Measurements from ENCODE around the gene HAX1.
"Not testable (repeated sequence)": the region's sequence is repeated elsewhere in the genome, so short reads cannot be mapped to it uniquely, and the experiment has no call there.

Gene HAX1

GRCh38 chr1:154276797-154277196 is 4.4 kb downstream of the HAX1 start:
- H3K27me3 ChIP-seq = no peaks in the 10 kb centered on the region
- H3K4me3 ChIP-seq (ENCODE audit: low read depth in 1 of 2, low read length in 1 of 2) = no peak overlapping the region
- H3K36me3 ChIP-seq = peaks cover 18% of the 10 kb centered on the region
- no peak overlapping the region for H3K27ac ChIP-seq
- no peaks in the 10 kb centered on the region for H3K9me3 ChIP-seq
- H3K4me1 ChIP-seq (ENCODE audit: control insufficient read depth in 1 of 2, insufficient read depth in 1 of 2, low read depth in 1 of 2, low read length in 1 of 2) = peaks cover 4 to 16% of the 10 kb centered on the region in 2 experiments
- no peak for TF ChIP-seq CTCF (IDR thresholded peaks at IDR 0.05)

- not testable (repeated sequence) for H3K27ac ChIP-seq; H3K36me3 ChIP-seq; H3K4me1 ChIP-seq (ENCODE audit: control insufficient read depth in 1 of 2, insufficient read depth in 1 of 2, low read depth in 1 of 2, low read length in 1 of 2); H3K9me3 ChIP-seq; H3K4me3 ChIP-seq (ENCODE audit: low read depth in 1 of 2, low read length in 1 of 2)
- H3K27me3 ChIP-seq = peaks cover 15% of the 10 kb centered on the region
Measured at GRCh38 chr1:154287591-154287990, 15.2 kb downstream of the HAX1 start.

GRCh38 chr1:154288661-154289060 is 16.2 kb downstream of the HAX1 start:
- Histone ChIP-seq H3K36me3 (no peaks in the 10 kb centered on the region), H3K4me3 (ENCODE audit: low read depth in 1 of 2, low read length in 1 of 2) (no peak overlapping the region), H3K9me3 (no peaks in the 10 kb centered on the region), H3K27ac (no peak overlapping the region), H3K4me1 (ENCODE audit: control insufficient read depth in 1 of 2, insufficient read depth in 1 of 2, low read depth in 1 of 2, low read length in 1 of 2) (no peaks in the 10 kb centered on the region), H3K27me3 (peaks cover 15% of the 10 kb centered on the region)
- no peak for TF ChIP-seq CTCF (IDR thresholded peaks at IDR 0.05)

GRCh38 chr1:154290921-154291320 is 18.5 kb downstream of the HAX1 start:
- no peak overlapping the region for H3K4me3 ChIP-seq (ENCODE audit: low read depth in 1 of 2, low read length in 1 of 2)
- no peaks in the 10 kb centered on the region for H3K36me3 ChIP-seq
- H3K4me1 ChIP-seq (ENCODE audit: control insufficient read depth in 1 of 2, insufficient read depth in 1 of 2, low read depth in 1 of 2, low read length in 1 of 2) = no peaks in the 10 kb centered on the region
- H3K27ac ChIP-seq = no peak overlapping the region
- TF ChIP-seq CTCF (IDR thresholded peaks at IDR 0.05) = no peak
- H3K9me3 ChIP-seq = peaks cover 11% of the 10 kb centered on the region
- peaks cover 15% of the 10 kb centered on the region for H3K27me3 ChIP-seq

GRCh38 chr1:154295408-154296235 is 23.2 kb downstream of the HAX1 start:
- H3K9me3 ChIP-seq = peaks cover 11% of the 10 kb centered on the region
- no peaks in the 10 kb centered on the region for H3K4me1 ChIP-seq (ENCODE audit: control insufficient read depth in 1 of 2, insufficient read depth in 1 of 2, low read depth in 1 of 2, low read length in 1 of 2)
- H3K36me3 ChIP-seq = no peaks in the 10 kb centered on the region
- no peak overlapping the region for H3K27ac ChIP-seq
- TF ChIP-seq CTCF (IDR thresholded peaks at IDR 0.05) = no peak
- no peak overlapping the region for H3K4me3 ChIP-seq (ENCODE audit: low read depth in 1 of 2, low read length in 1 of 2)
- peaks cover 7% of the 10 kb centered on the region for H3K27me3 ChIP-seq

- H3K27ac ChIP-seq = no peak overlapping the region
- no peaks in the 10 kb centered on the region for H3K4me1 ChIP-seq (ENCODE audit: control insufficient read depth in 1 of 2, insufficient read depth in 1 of 2, low read depth in 1 of 2, low read length in 1 of 2)
- no peak for TF ChIP-seq CTCF (IDR thresholded peaks at IDR 0.05)
- H3K9me3 ChIP-seq = no peaks in the 10 kb centered on the region
- no peaks in the 10 kb centered on the region for H3K36me3 ChIP-seq
- H3K4me3 ChIP-seq (ENCODE audit: low read depth in 1 of 2, low read length in 1 of 2) = no peak overlapping the region
- peaks cover 4% of the 10 kb centered on the region for H3K27me3 ChIP-seq
Measured at GRCh38 chr1:154301582-154301981, 29.2 kb downstream of the HAX1 start.
